ENCODE measurements around the gene ZNF445.

DNA sequence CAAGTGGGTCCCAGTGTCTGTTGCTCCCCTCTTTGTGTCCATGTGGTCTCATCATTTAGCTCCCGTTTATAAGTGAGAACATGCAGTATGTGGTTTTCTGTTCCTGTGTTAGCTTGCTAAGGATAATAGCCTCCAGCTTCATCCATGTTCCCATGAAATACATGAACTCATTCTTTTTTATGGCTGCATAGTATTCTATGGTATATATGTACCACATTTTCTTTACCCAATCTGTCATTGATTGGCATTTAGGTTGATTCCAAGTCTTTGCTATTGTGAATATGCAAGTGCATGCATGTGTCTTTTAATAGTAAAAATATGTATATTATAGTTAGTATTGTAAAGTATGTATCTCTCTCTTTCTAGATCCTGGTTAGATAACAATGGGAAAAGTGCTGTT lies 85.0 kb downstream of the ZNF445 start:
- TF ChIP-seq, protein P1, sequence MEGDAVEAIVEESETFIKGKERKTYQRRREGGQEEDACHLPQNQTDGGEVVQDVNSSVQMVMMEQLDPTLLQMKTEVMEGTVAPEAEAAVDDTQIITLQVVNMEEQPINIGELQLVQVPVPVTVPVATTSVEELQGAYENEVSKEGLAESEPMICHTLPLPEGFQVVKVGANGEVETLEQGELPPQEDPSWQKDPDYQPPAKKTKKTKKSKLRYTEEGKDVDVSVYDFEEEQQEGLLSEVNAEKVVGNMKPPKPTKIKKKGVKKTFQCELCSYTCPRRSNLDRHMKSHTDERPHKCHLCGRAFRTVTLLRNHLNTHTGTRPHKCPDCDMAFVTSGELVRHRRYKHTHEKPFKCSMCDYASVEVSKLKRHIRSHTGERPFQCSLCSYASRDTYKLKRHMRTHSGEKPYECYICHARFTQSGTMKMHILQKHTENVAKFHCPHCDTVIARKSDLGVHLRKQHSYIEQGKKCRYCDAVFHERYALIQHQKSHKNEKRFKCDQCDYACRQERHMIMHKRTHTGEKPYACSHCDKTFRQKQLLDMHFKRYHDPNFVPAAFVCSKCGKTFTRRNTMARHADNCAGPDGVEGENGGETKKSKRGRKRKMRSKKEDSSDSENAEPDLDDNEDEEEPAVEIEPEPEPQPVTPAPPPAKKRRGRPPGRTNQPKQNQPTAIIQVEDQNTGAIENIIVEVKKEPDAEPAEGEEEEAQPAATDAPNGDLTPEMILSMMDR (conservative IDR thresholded peaks at IDR 0.05 in 1 of 2, IDR thresholded peaks at IDR 0.05 in 1 of 2; ENCODE audit: extremely low read depth in 1 of 2, insufficient read depth in 1 of 2, low read depth in 1 of 2, low read length in 2 of 2), result no peak
- no peak for TF ChIP-seq EZH2 (IDR thresholded peaks at IDR 0.05; ENCODE audit: borderline replicate concordance, low read length)
